Astrocyte (in vitro differentiated cells and primary cell): Measurements from ENCODE around the gene FAM168A. TPM values are rescaled to one million over a fixed set of nuclear protein-coding genes. Genes with fewer than 3 reads are reported as not detected.

Experiments
- DNase-seq: peaks from one replicate; pipeline ENCODE4 v3.0.0-alpha.2; 2010; ENCODE audit warnings: low read depth
- FAIRE-seq: peaks from 2 replicates; lab custom pipeline; 2011; peaks lifted over from hg19 to GRCh38; lab: Jason Lieb, UNC
- H2AFZ ChIP-seq: 2 replicates; pipeline ENCODE4 v1.6.0; 2012; ENCODE audit warnings: low read depth, low read length, inconsistent platforms
- H3K27ac ChIP-seq: 2 replicates; pipeline ENCODE4 v1.5.1; 2011; ENCODE audit warnings: low read depth, low read length, inconsistent platforms
- H3K27me3 ChIP-seq: 2 replicates; pipeline ENCODE4 v1.6.0; 2011; ENCODE audit warnings: low read length, inconsistent platforms; ENCODE audit not compliant: insufficient read depth
- H3K36me3 ChIP-seq: 2 replicates; pipeline ENCODE4 v1.5.1; 2011; ENCODE audit warnings: low read length, inconsistent platforms; ENCODE audit not compliant: insufficient read depth
- H3K4me1 ChIP-seq: 2 replicates; pipeline ENCODE4 v1.5.1; 2011; ENCODE audit warnings: low read length, inconsistent platforms; ENCODE audit not compliant: insufficient read depth
- H3K4me2 ChIP-seq: 2 replicates; pipeline ENCODE4 v1.6.0; 2012; ENCODE audit warnings: low read length, inconsistent platforms
- H3K4me3 ChIP-seq: 2 replicates; pipeline ENCODE4 v1.5.1; 2011; ENCODE audit warnings: low read depth, mild to moderate bottlenecking, low read length, inconsistent platforms; ENCODE audit not compliant: insufficient read depth
- H3K79me2 ChIP-seq: 2 replicates; pipeline ENCODE4 v1.6.0; 2012; ENCODE audit warnings: mild to moderate bottlenecking, low read length, inconsistent platforms; ENCODE audit not compliant: insufficient read depth
- H3K9ac ChIP-seq: 2 replicates; pipeline ENCODE4 v1.6.0; 2012; ENCODE audit warnings: mild to moderate bottlenecking, low read length, inconsistent platforms
- H3K9me3 ChIP-seq: 2 replicates; pipeline ENCODE4 v1.5.1; 2012; ENCODE audit warnings: low read depth, mild to moderate bottlenecking, low read length, inconsistent platforms; ENCODE audit not compliant: insufficient read depth
- H4K20me1 ChIP-seq: 2 replicates; pipeline ENCODE4 v1.6.0; 2012; ENCODE audit warnings: low read length, inconsistent platforms; ENCODE audit not compliant: insufficient read depth
- H3K27ac Mint-ChIP-seq: one replicate; pipeline ENCODE4 v1.8.0; 2021; ENCODE audit warnings: mild to moderate bottlenecking, mixed read lengths; ENCODE audit not compliant: unreplicated experiment
- H3K27me3 Mint-ChIP-seq: one replicate; pipeline ENCODE4 v1.8.0; 2021; ENCODE audit warnings: low read depth, mixed read lengths; ENCODE audit not compliant: unreplicated experiment
- H3K36me3 Mint-ChIP-seq: one replicate; pipeline ENCODE4 v1.8.0; 2021; ENCODE audit warnings: low read depth, mixed read lengths; ENCODE audit not compliant: unreplicated experiment
- H3K4me1 Mint-ChIP-seq: one replicate; pipeline ENCODE4 v1.8.0; 2021; ENCODE audit warnings: low read depth, mixed read lengths; ENCODE audit not compliant: unreplicated experiment
- H3K4me3 Mint-ChIP-seq: one replicate; pipeline ENCODE4 v1.8.0; 2021; ENCODE audit warnings: mild to moderate bottlenecking, moderate library complexity, mixed read lengths; ENCODE audit not compliant: unreplicated experiment
- H3K9me3 Mint-ChIP-seq: one replicate; pipeline ENCODE4 v1.8.0; 2021; ENCODE audit warnings: mild to moderate bottlenecking, mixed read lengths; ENCODE audit not compliant: unreplicated experiment
- CTCF ChIP-seq: IDR thresholded peaks from 2 replicates; pipeline ENCODE4 v1.5.1; 2011; ENCODE audit warnings: low read depth, mild to moderate bottlenecking, inconsistent platforms, low read length, moderate library complexity; ENCODE audit not compliant: insufficient read depth
- EZH2 ChIP-seq: IDR thresholded peaks from 2 replicates; pipeline ENCODE4 v1.6.1; 2012; ENCODE audit warnings: mild to moderate bottlenecking, low read length, inconsistent platforms; ENCODE audit not compliant: insufficient read depth
- total RNA-seq: library from RNA; stranded (reverse); gene quantifications from 2 replicates; pipeline ENCODE4 v1.2.1, GENCODE V29; 2021

FAM168A gene
- total RNA-seq, 1 donor from 2014 or later = 44.8 TPM

- Histone ChIP-seq H2AFZ (no peak overlapping the region), H3K9ac (no peak overlapping the region), H4K20me1 (peaks cover 44% of the 10 kb centered on the region), H3K36me3 (no peaks in the 10 kb centered on the region), H3K27ac (no peak overlapping the region), H3K4me3 (no peak overlapping the region), H3K4me1 (peaks cover 9% of the 10 kb centered on the region), H3K4me2 (no peak overlapping the region), H3K9me3 (no peaks in the 10 kb centered on the region), H3K79me2 (peaks cover 6% of the 10 kb centered on the region), H3K27me3 (no peaks in the 10 kb centered on the region)
- H3K27ac Mint-ChIP-seq = no peak overlapping the region
- H3K27me3 Mint-ChIP-seq = no peaks in the 10 kb centered on the region
- peaks cover 23% of the 10 kb centered on the region for H3K4me1 Mint-ChIP-seq
- peak; percentile 47 for FAIRE-seq
- DNase-seq = peak; percentile 50
- peaks cover 3% of the 10 kb centered on the region for H3K9me3 Mint-ChIP-seq
- H3K36me3 Mint-ChIP-seq = peaks cover 3% of the 10 kb centered on the region
- TF ChIP-seq EZH2 (no peak), CTCF (no peak)
- no peak overlapping the region for H3K4me3 Mint-ChIP-seq
Observed at GRCh38 chr11:73521621-73522020, 76.3 kb downstream of the FAM168A start.

GRCh38 chr11:73520353-73521061 is 77.4 kb downstream of the FAM168A start:
- H3K36me3 ChIP-seq = no peaks in the 10 kb centered on the region
- H2AFZ ChIP-seq = no peak overlapping the region
- DNase-seq (no peak), FAIRE-seq (no peak)
- no peaks in the 10 kb centered on the region for H3K9me3 ChIP-seq
- H3K4me1 ChIP-seq = peaks cover 9% of the 10 kb centered on the region
- peaks cover 6% of the 10 kb centered on the region for H3K79me2 ChIP-seq
- no peak overlapping the region for H3K9ac ChIP-seq
- no peaks in the 10 kb centered on the region for H3K27me3 ChIP-seq
- H3K36me3 Mint-ChIP-seq = peaks cover 3% of the 10 kb centered on the region
- H3K4me3 Mint-ChIP-seq = no peak overlapping the region
- no peak overlapping the region for H3K27ac ChIP-seq
- no peak overlapping the region for H3K4me3 ChIP-seq
- H3K4me2 ChIP-seq = no peak overlapping the region
- H3K4me1 Mint-ChIP-seq = peaks cover 19% of the 10 kb centered on the region
- H3K27me3 Mint-ChIP-seq = no peaks in the 10 kb centered on the region
- peaks cover 39% of the 10 kb centered on the region for H4K20me1 ChIP-seq
- H3K27ac Mint-ChIP-seq = no peak overlapping the region
- no peak for TF ChIP-seq EZH2
- no peak for TF ChIP-seq CTCF
- peaks cover 3% of the 10 kb centered on the region for H3K9me3 Mint-ChIP-seq

GRCh38 chr11:73519266-73519665 is 78.6 kb downstream of the FAM168A start:
- no peak overlapping the region for H3K4me3 Mint-ChIP-seq
- H3K36me3 ChIP-seq = no peaks in the 10 kb centered on the region
- peaks cover 8% of the 10 kb centered on the region for H3K79me2 ChIP-seq
- peaks cover 5% of the 10 kb centered on the region for H3K36me3 Mint-ChIP-seq
- H3K27me3 ChIP-seq = no peaks in the 10 kb centered on the region
- peaks cover 9% of the 10 kb centered on the region for H3K4me1 ChIP-seq
- TF ChIP-seq EZH2 = no peak
- TF ChIP-seq CTCF = no peak
- no peak overlapping the region for H3K27ac ChIP-seq
- no peak overlapping the region for H3K9ac ChIP-seq
- H4K20me1 ChIP-seq = peaks cover 38% of the 10 kb centered on the region
- H3K4me3 ChIP-seq = no peak overlapping the region
- no peak for DNase-seq
- FAIRE-seq = no peak
- H3K9me3 ChIP-seq = no peaks in the 10 kb centered on the region
- no peak overlapping the region for H3K27ac Mint-ChIP-seq
- H3K4me2 ChIP-seq = no peak overlapping the region
- H2AFZ ChIP-seq = no peak overlapping the region
- peaks cover 19% of the 10 kb centered on the region for H3K4me1 Mint-ChIP-seq
- H3K27me3 Mint-ChIP-seq = no peaks in the 10 kb centered on the region
- H3K9me3 Mint-ChIP-seq = peaks cover 3% of the 10 kb centered on the region
